GM12892 (cell line): Measurements from ENCODE around the gene CCDC112.

Source experiments
- POLR2A ChIP-seq: IDR thresholded peaks from 2 replicates; pipeline ENCODE4 v1.6.1; 2011; ENCODE audit warnings: low read depth, low read length, control low read depth
- POLR2AphosphoS5 ChIP-seq: IDR thresholded peaks from 2 replicates; pipeline ENCODE4 v1.6.1; 2011; ENCODE audit warnings: low read depth, low read length, control low read depth
- TAF1 ChIP-seq: IDR thresholded peaks from 2 replicates; pipeline ENCODE4 v1.6.1; 2011; ENCODE audit warnings: low read depth, mild to moderate bottlenecking, control low read depth, low read length, borderline replicate concordance

DNA sequence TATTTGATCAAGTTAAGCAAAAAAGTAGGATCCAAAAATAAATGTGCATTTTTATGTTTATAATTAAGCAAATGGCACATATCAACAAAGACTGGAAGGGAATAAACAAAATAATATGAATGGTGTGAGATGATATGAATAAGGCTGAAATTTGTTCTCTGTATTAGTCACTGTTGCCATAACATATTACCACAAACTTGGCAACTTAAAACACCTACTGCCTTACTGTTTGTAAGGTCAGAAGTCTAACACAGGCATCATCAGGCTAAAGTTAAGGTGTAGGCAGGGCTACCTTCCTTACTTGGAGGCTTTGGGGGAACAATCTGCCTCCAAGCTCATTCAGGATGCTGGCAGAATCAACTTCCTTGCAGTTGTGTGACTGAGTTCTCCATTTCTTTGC lies 53.0 kb downstream of the CCDC112 start:
- TF ChIP-seq POLR2A (no peak), TAF1 (no peak), POLR2AphosphoS5 (no peak)
